CD4-positive, alpha-beta T cell treated with Interleukin-15 for 1 hour (primary cell): ENCODE measurements around the gene DEPDC7.

Source experiments
- DNase-seq: peaks from one replicate; pipeline ENCODE4 v3.0.0-alpha.2; 2020

The DEPDC7 gene

GRCh38 chr11:33063326-33063881 is 47.7 kb downstream of the DEPDC7 start:
- DNase-seq = no peak

- no peak for DNase-seq
Measured at GRCh38 chr11:33064033-33064825, 48.6 kb downstream of the DEPDC7 start.

DNA sequence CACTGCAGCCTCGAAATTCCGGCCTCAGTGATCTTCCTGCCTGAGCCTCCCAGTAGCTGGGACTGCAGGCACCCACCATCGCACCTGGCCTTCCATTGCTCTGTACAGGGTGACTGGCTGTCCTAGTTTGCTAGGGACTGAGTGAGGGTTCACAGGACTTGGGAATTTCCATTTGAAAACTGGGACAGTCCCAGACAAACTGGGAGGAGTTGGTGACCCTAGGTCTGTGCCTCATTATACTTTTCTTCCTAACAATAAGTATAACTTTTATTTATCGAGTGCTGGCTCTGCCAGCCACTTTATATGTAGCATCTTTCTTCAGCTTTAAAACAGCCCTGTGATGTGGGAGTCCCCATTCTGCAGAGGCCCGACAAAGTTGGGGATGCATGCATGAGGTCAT is 49.2 kb downstream of the DEPDC7 start:
- no peak for DNase-seq

GRCh38 chr11:33065445-33066178 is 49.9 kb downstream of the DEPDC7 start:
- peak; percentile 68 for DNase-seq

DNA sequence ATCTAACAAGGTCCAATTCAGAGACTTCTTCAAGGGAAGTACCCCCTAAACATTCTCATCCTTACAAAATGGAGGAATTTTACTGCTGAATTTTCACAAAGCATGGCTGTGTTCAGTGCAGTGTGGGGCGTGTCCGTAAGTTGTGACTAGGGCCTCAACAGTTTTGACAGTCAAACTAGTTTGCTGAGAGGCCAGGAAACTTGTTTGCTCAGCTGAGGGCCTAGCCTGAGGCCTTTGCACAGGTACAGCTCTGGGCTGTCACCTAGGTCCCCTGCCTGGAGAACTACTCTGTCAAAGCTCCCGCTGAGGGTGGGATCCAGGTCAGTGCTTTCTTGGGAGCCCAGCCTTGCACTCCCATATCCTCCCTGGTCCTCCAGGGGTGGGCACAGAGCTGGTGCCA is 51.6 kb downstream of the DEPDC7 start:
- no peak for DNase-seq

GRCh38 chr11:33068611-33069340 is 53.1 kb downstream of the DEPDC7 start:
- no peak for DNase-seq

GRCh38 chr11:33072465-33072864 is 56.8 kb downstream of the DEPDC7 start:
- no peak for DNase-seq
